Measurements from ENCODE around the gene HINT3.
A peak's percentile ranks its signal among the peaks of the same experiment; 100 is the strongest.

HINT3 gene

GRCh38 chr6:125979101-125979500 lies 22.5 kb downstream of the HINT3 start:
- no peaks in the 10 kb centered on the region for H3K4me1 ChIP-seq (ENCODE audit: control insufficient read depth, insufficient read depth, low read length, poor library complexity, severe bottlenecking)
- no peak for DNase-seq

GRCh38 chr6:125981571-125982185 lies 25.1 kb downstream of the HINT3 start:
- H3K36me3 ChIP-seq (ENCODE audit: control insufficient read depth, insufficient read depth, low read length) = no peaks in the 10 kb centered on the region
- DNase-seq = no peak
- no peak overlapping the region for H3K4me3 ChIP-seq (ENCODE audit: insufficient read depth, low read depth, low read length, poor library complexity, severe bottlenecking)
- no peaks in the 10 kb centered on the region for H3K9me3 ChIP-seq (ENCODE audit: control insufficient read depth, low read length)
- H3K27ac ChIP-seq (ENCODE audit: insufficient read depth, low read length, poor library complexity, severe bottlenecking) = no peak overlapping the region
- no peaks in the 10 kb centered on the region for H3K4me1 ChIP-seq (ENCODE audit: control insufficient read depth, insufficient read depth, low read length, poor library complexity, severe bottlenecking)
- H3K27me3 ChIP-seq (replicated peaks; ENCODE audit: control insufficient read depth, insufficient read depth, low read length, poor library complexity, severe bottlenecking) = no peaks in the 10 kb centered on the region

More at GRCh38 chr6:125979101-125979500, 22.5 kb downstream of the HINT3 start:
- Histone ChIP-seq H3K36me3 (ENCODE audit: control insufficient read depth, insufficient read depth, low read length) (peaks cover 4% of the 10 kb centered on the region), H3K4me3 (ENCODE audit: insufficient read depth, low read depth, low read length, poor library complexity, severe bottlenecking) (no peak overlapping the region), H3K9me3 (ENCODE audit: control insufficient read depth, low read length) (no peaks in the 10 kb centered on the region), H3K27me3 (replicated peaks; ENCODE audit: control insufficient read depth, insufficient read depth, low read length, poor library complexity, severe bottlenecking) (no peaks in the 10 kb centered on the region), H3K27ac (ENCODE audit: insufficient read depth, low read length, poor library complexity, severe bottlenecking) (no peak overlapping the region)

GRCh38 chr6:125983246-125983945 lies 26.8 kb downstream of the HINT3 start:
- no peak for DNase-seq
- H3K27ac ChIP-seq (ENCODE audit: insufficient read depth, low read length, poor library complexity, severe bottlenecking) = no peak overlapping the region

GRCh38 chr6:125984311-125984710 lies 27.7 kb downstream of the HINT3 start:
- DNase-seq = no peak
- Histone ChIP-seq H3K4me3 (ENCODE audit: insufficient read depth, low read depth, low read length, poor library complexity, severe bottlenecking) (no peak overlapping the region), H3K4me1 (ENCODE audit: control insufficient read depth, insufficient read depth, low read length, poor library complexity, severe bottlenecking) (no peaks in the 10 kb centered on the region), H3K36me3 (ENCODE audit: control insufficient read depth, insufficient read depth, low read length) (no peaks in the 10 kb centered on the region), H3K27me3 (replicated peaks; ENCODE audit: control insufficient read depth, insufficient read depth, low read length, poor library complexity, severe bottlenecking) (no peaks in the 10 kb centered on the region), H3K9me3 (ENCODE audit: control insufficient read depth, low read length) (no peaks in the 10 kb centered on the region), H3K27ac (ENCODE audit: insufficient read depth, low read length, poor library complexity, severe bottlenecking) (no peak overlapping the region)

More at GRCh38 chr6:125983246-125983945, 26.8 kb downstream of the HINT3 start:
- no peak overlapping the region for H3K4me3 ChIP-seq (ENCODE audit: insufficient read depth, low read depth, low read length, poor library complexity, severe bottlenecking)
- no peaks in the 10 kb centered on the region for H3K27me3 ChIP-seq (replicated peaks; ENCODE audit: control insufficient read depth, insufficient read depth, low read length, poor library complexity, severe bottlenecking)
- H3K36me3 ChIP-seq (ENCODE audit: control insufficient read depth, insufficient read depth, low read length) = no peaks in the 10 kb centered on the region
- no peaks in the 10 kb centered on the region for H3K9me3 ChIP-seq (ENCODE audit: control insufficient read depth, low read length)
- H3K4me1 ChIP-seq (ENCODE audit: control insufficient read depth, insufficient read depth, low read length, poor library complexity, severe bottlenecking) = no peaks in the 10 kb centered on the region

GRCh38 chr6:125985522-125985921 lies 29.0 kb downstream of the HINT3 start:
- peak overlapping the region; percentile 96 for H3K4me3 ChIP-seq (ENCODE audit: insufficient read depth, low read depth, low read length, poor library complexity, severe bottlenecking)
- no peaks in the 10 kb centered on the region for H3K27me3 ChIP-seq (replicated peaks; ENCODE audit: control insufficient read depth, insufficient read depth, low read length, poor library complexity, severe bottlenecking)
- no peak overlapping the region for H3K27ac ChIP-seq (ENCODE audit: insufficient read depth, low read length, poor library complexity, severe bottlenecking)
- no peaks in the 10 kb centered on the region for H3K36me3 ChIP-seq (ENCODE audit: control insufficient read depth, insufficient read depth, low read length)
- H3K4me1 ChIP-seq (ENCODE audit: control insufficient read depth, insufficient read depth, low read length, poor library complexity, severe bottlenecking) = no peaks in the 10 kb centered on the region
- no peaks in the 10 kb centered on the region for H3K9me3 ChIP-seq (ENCODE audit: control insufficient read depth, low read length)
- no peak for DNase-seq

- Histone ChIP-seq H3K27me3 (replicated peaks; ENCODE audit: control insufficient read depth, insufficient read depth, low read length, poor library complexity, severe bottlenecking) (no peaks in the 10 kb centered on the region), H3K36me3 (ENCODE audit: control insufficient read depth, insufficient read depth, low read length) (no peaks in the 10 kb centered on the region), H3K9me3 (ENCODE audit: control insufficient read depth, low read length) (no peaks in the 10 kb centered on the region), H3K4me3 (ENCODE audit: insufficient read depth, low read depth, low read length, poor library complexity, severe bottlenecking) (peak overlapping the region; percentile 96), H3K4me1 (ENCODE audit: control insufficient read depth, insufficient read depth, low read length, poor library complexity, severe bottlenecking) (no peaks in the 10 kb centered on the region), H3K27ac (ENCODE audit: insufficient read depth, low read length, poor library complexity, severe bottlenecking) (peak overlapping the region; percentile 82)
- DNase-seq = no peak
Measured at GRCh38 chr6:125985979-125986300, 29.4 kb downstream of the HINT3 start.

GRCh38 chr6:125986301-125987025 lies 29.9 kb downstream of the HINT3 start, which contains the start of gene TRMT11:
Gene TRMT11, plus strand, starts transcription at chr6:125986540. Its CDS starts 11 bp downstream, at chr6:125986551.
- peak; percentile 70 to 81 (median 76) for DNase-seq
- Histone ChIP-seq H3K4me1 (ENCODE audit: control insufficient read depth, insufficient read depth, low read length, poor library complexity, severe bottlenecking) (no peaks in the 10 kb centered on the region), H3K9me3 (ENCODE audit: control insufficient read depth, low read length) (no peaks in the 10 kb centered on the region), H3K4me3 (ENCODE audit: insufficient read depth, low read depth, low read length, poor library complexity, severe bottlenecking) (peak within 1 kb of the TSS; percentile 96), H3K36me3 (ENCODE audit: control insufficient read depth, insufficient read depth, low read length) (no peaks in the 10 kb centered on the region), H3K27ac (ENCODE audit: insufficient read depth, low read length, poor library complexity, severe bottlenecking) (peak within 1 kb of the TSS; percentile 82), H3K27me3 (replicated peaks; ENCODE audit: control insufficient read depth, insufficient read depth, low read length, poor library complexity, severe bottlenecking) (no peaks in the 10 kb centered on the region)

- H3K27me3 ChIP-seq (replicated peaks; ENCODE audit: control insufficient read depth, insufficient read depth, low read length, poor library complexity, severe bottlenecking) = no peaks in the 10 kb centered on the region
- H3K4me3 ChIP-seq (ENCODE audit: insufficient read depth, low read depth, low read length, poor library complexity, severe bottlenecking) = peak overlapping the region; percentile 96
- H3K27ac ChIP-seq (ENCODE audit: insufficient read depth, low read length, poor library complexity, severe bottlenecking) = peak overlapping the region; percentile 82
- no peaks in the 10 kb centered on the region for H3K4me1 ChIP-seq (ENCODE audit: control insufficient read depth, insufficient read depth, low read length, poor library complexity, severe bottlenecking)
- H3K36me3 ChIP-seq (ENCODE audit: control insufficient read depth, insufficient read depth, low read length) = no peaks in the 10 kb centered on the region
- H3K9me3 ChIP-seq (ENCODE audit: control insufficient read depth, low read length) = no peaks in the 10 kb centered on the region
- DNase-seq = no peak
Measured at GRCh38 chr6:125987026-125987617, 30.6 kb downstream of the HINT3 start.

- Histone ChIP-seq H3K4me3 (ENCODE audit: insufficient read depth, low read depth, low read length, poor library complexity, severe bottlenecking) (no peak overlapping the region), H3K4me1 (ENCODE audit: control insufficient read depth, insufficient read depth, low read length, poor library complexity, severe bottlenecking) (peaks cover 4% of the 10 kb centered on the region)
Measured at GRCh38 chr6:125988280-125988679, 31.7 kb downstream of the HINT3 start.

More at GRCh38 chr6:125988280-125988679, 31.7 kb downstream of the HINT3 start:
- Histone ChIP-seq H3K27me3 (replicated peaks; ENCODE audit: control insufficient read depth, insufficient read depth, low read length, poor library complexity, severe bottlenecking) (no peaks in the 10 kb centered on the region), H3K9me3 (ENCODE audit: control insufficient read depth, low read length) (no peaks in the 10 kb centered on the region), H3K27ac (ENCODE audit: insufficient read depth, low read length, poor library complexity, severe bottlenecking) (no peak overlapping the region), H3K36me3 (ENCODE audit: control insufficient read depth, insufficient read depth, low read length) (no peaks in the 10 kb centered on the region)
- no peak for DNase-seq

All from effector memory CD4-positive, alpha-beta T cell (primary cell).